Glutamatergic neuron (in vitro differentiated cells): Measurements from ENCODE around the gene SLC49A3. TPM values are rescaled to one million over a fixed set of nuclear protein-coding genes. Genes with fewer than 3 reads are reported as not detected.

ENCODE experiments used
- DNase-seq: peaks from one replicate; pipeline ENCODE4 v3.0.0; 2022
- H3K27ac Mint-ChIP-seq: one replicate; pipeline ENCODE4 v1.8.0; 2020; ENCODE audit warnings: mild to moderate bottlenecking, mixed read lengths, inconsistent platforms; ENCODE audit not compliant: unreplicated experiment
- H3K27me3 Mint-ChIP-seq: one replicate; pipeline ENCODE4 v1.8.0; 2020; ENCODE audit warnings: mild to moderate bottlenecking, moderate library complexity, mixed read lengths, inconsistent platforms; ENCODE audit not compliant: unreplicated experiment
- H3K36me3 Mint-ChIP-seq: one replicate; pipeline ENCODE4 v1.8.0; 2020; ENCODE audit warnings: mild to moderate bottlenecking, mixed read lengths, inconsistent platforms; ENCODE audit not compliant: unreplicated experiment
- H3K4me1 Mint-ChIP-seq: one replicate; pipeline ENCODE4 v1.8.0; 2020; ENCODE audit warnings: mild to moderate bottlenecking, low read depth, mixed read lengths, inconsistent platforms; ENCODE audit not compliant: unreplicated experiment
- H3K4me3 Mint-ChIP-seq: one replicate; pipeline ENCODE4 v1.8.0; 2020; ENCODE audit warnings: mild to moderate bottlenecking, mixed read lengths, inconsistent platforms; ENCODE audit not compliant: unreplicated experiment
- H3K9me3 Mint-ChIP-seq: one replicate; pipeline ENCODE4 v1.8.0; 2020; ENCODE audit warnings: mild to moderate bottlenecking, moderate library complexity, mixed read lengths, inconsistent platforms; ENCODE audit not compliant: unreplicated experiment
- total RNA-seq: library from RNA; stranded (reverse); fragmentation: NEBNext Ultra II Directional; extraction: Animal tissue kit (Norgen Biotek cat#: 25700); gene quantifications from one replicate; pipeline ENCODE4 v1.2.1, GENCODE V29; 2021; ENCODE audit not compliant: unreplicated experiment
- TF ChIP-seq, protein P1 (sequence below): fragments of 200-600 bp; sonication (generic); IDR thresholded peaks from one replicate; pipeline ENCODE4 v1.5.0; 2021; ENCODE audit not compliant: partially characterized antibody, unreplicated experiment

The SLC49A3 gene
- total RNA-seq, 1 donor from 2014 or later, result not detected

- Mint-ChIP-seq H3K27ac (no peak overlapping the region), H3K36me3 (peaks cover 8% of the 10 kb centered on the region), H3K27me3 (peaks cover 16% of the 10 kb centered on the region), H3K4me3 (no peak overlapping the region), H3K4me1 (no peaks in the 10 kb centered on the region), H3K9me3 (peaks cover 7% of the 10 kb centered on the region)
- DNase-seq, result no peak
- TF ChIP-seq, protein P1, sequence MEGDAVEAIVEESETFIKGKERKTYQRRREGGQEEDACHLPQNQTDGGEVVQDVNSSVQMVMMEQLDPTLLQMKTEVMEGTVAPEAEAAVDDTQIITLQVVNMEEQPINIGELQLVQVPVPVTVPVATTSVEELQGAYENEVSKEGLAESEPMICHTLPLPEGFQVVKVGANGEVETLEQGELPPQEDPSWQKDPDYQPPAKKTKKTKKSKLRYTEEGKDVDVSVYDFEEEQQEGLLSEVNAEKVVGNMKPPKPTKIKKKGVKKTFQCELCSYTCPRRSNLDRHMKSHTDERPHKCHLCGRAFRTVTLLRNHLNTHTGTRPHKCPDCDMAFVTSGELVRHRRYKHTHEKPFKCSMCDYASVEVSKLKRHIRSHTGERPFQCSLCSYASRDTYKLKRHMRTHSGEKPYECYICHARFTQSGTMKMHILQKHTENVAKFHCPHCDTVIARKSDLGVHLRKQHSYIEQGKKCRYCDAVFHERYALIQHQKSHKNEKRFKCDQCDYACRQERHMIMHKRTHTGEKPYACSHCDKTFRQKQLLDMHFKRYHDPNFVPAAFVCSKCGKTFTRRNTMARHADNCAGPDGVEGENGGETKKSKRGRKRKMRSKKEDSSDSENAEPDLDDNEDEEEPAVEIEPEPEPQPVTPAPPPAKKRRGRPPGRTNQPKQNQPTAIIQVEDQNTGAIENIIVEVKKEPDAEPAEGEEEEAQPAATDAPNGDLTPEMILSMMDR, result no peak
Measured at GRCh38 chr4:689723-690122, 772 bp upstream of the SLC49A3 start.

DNA sequence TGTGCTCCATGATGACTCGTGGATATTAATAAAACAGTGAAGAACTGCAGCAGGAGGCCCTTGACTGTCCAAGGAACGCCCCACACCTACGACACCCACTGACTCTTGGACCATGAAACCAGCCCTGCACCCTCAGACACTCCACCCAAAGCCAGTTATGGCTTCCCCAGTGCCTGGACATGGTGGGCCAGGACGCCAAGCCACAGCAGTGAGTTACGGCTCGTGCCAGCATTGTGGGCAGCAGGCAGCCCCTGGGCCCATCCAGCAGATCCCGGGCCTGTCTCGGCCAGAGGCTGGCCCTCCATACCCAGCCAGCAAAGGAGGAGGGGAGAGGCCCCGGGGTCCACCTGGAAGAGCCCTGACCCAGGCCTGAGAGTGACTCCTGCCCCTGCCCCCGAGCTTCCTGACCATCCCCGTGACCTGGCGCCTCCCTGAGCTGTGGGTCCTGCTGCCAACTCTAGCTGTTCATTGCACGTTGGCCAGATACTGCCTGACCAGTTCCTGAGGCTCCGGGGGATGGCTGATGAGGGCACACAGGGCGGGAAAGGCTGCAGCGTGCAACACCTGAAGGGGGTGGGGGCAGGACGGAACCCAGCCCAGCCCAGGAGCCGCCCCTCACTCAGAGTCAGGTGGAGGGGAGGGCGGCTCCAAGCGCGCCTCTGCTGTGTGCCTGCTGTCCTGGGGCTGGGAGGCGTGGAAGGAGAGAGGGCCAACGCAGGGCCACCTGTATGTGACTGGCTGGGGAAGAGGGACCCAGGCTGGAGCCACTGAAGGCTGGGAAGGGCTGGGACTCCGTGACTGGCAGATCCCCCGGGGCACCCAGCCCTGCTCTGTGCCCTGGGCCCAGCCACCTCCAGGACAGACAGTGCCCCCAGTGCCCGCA is 739 bp downstream of the SLC49A3 start:
- Mint-ChIP-seq H3K27ac (no peak overlapping the region), H3K9me3 (peaks cover 4% of the 10 kb centered on the region), H3K27me3 (peaks cover 15% of the 10 kb centered on the region), H3K36me3 (peaks cover 5% of the 10 kb centered on the region), H3K4me3 (no peak overlapping the region), H3K4me1 (no peaks in the 10 kb centered on the region)
- TF ChIP-seq, protein P1, result no peak
- DNase-seq, result no peak

GRCh38 chr4:687048-687970 is 1.6 kb downstream of the SLC49A3 start:
- no peak overlapping the region for H3K4me3 Mint-ChIP-seq
- H3K9me3 Mint-ChIP-seq, result peaks cover 4% of the 10 kb centered on the region
- H3K27me3 Mint-ChIP-seq, result peaks cover 15% of the 10 kb centered on the region
- peak; percentile 39 for DNase-seq
- TF ChIP-seq, protein P1, result no peak
- peaks cover 5% of the 10 kb centered on the region for H3K36me3 Mint-ChIP-seq
- H3K27ac Mint-ChIP-seq, result no peak overlapping the region
- H3K4me1 Mint-ChIP-seq, result no peaks in the 10 kb centered on the region

- Mint-ChIP-seq H3K4me1 (no peaks in the 10 kb centered on the region), H3K27ac (no peak overlapping the region), H3K36me3 (peaks cover 5% of the 10 kb centered on the region), H3K27me3 (peaks cover 15% of the 10 kb centered on the region), H3K9me3 (peaks cover 4% of the 10 kb centered on the region), H3K4me3 (no peak overlapping the region)
- no peak for DNase-seq
- TF ChIP-seq, protein P1, result no peak
Measured at GRCh38 chr4:686413-687040, 2.4 kb downstream of the SLC49A3 start.
